H1 (cell line): Measurements from ENCODE around the gene MAP7. TPM values are rescaled to one million over a fixed set of nuclear protein-coding genes. Genes with fewer than 3 reads are reported as not detected.

Experiments
- CTCF ChIA-PET: fragments of 300-600 bp; sonication (Branson Sonifier 250); formaldehyde crosslinking; loops from one replicate; lab custom pipeline; 2021; ENCODE audit not compliant: partially characterized antibody; lab: Charles Lee
- POLR2A ChIA-PET: fragments of 300-600 bp; sonication (Branson Sonifier 250); formaldehyde crosslinking; loops from one replicate; lab custom pipeline; 2021; ENCODE audit warnings: inconsistent platforms; ENCODE audit not compliant: partially characterized antibody; lab: Charles Lee
- DNase-seq, 2 experiments: peaks; one replicate each; pipeline versions ENCODE4 v3.0.0 to v3.0.0-alpha.2; 2010 to 2022; ENCODE audit warnings: low spot score in 2 of 2, low read depth in 1 of 2, mixed read lengths in 1 of 2
- FAIRE-seq: peaks from 2 replicates; lab custom pipeline; 2011; peaks lifted over from hg19 to GRCh38; lab: Jason Lieb, UNC
- H2AFZ ChIP-seq: 2 replicates; pipeline ENCODE4 v1.8.1; 2012; ENCODE audit warnings: low read length, inconsistent platforms
- H2AK5ac ChIP-seq: 2 replicates; pipeline ENCODE4 v1.6.1; 2013; ENCODE audit warnings: low read depth, low read length
- H2BK120ac ChIP-seq: replicated peaks from 2 replicates; pipeline ENCODE3; 2013; ENCODE audit warnings: low read depth, low read length, inconsistent platforms
- H2BK12ac ChIP-seq: 2 replicates; pipeline ENCODE4 v1.6.1; 2013; ENCODE audit warnings: low read depth, low read length
- H2BK15ac ChIP-seq: 2 replicates; pipeline ENCODE4 v1.6.1; 2013; ENCODE audit warnings: low read length
- H2BK20ac ChIP-seq: 2 replicates; pipeline ENCODE4 v1.6.1; 2013; ENCODE audit warnings: low read length
- H2BK5ac ChIP-seq: 2 replicates; pipeline ENCODE4 v1.6.1; 2013; ENCODE audit warnings: low read depth, low read length
- H3K14ac ChIP-seq: 2 replicates; pipeline ENCODE4 v1.6.1; 2013; ENCODE audit warnings: inconsistent platforms; ENCODE audit not compliant: insufficient read length
- H3K18ac ChIP-seq: 2 replicates; pipeline ENCODE4 v1.6.1; 2013; ENCODE audit warnings: low read length; ENCODE audit errors: extremely low read depth
- H3K23ac ChIP-seq: 2 replicates; pipeline ENCODE4 v1.6.1; 2013; ENCODE audit warnings: inconsistent platforms; ENCODE audit not compliant: insufficient read length
- H3K23me2 ChIP-seq: 2 replicates; pipeline ENCODE4 v1.6.1; 2013; ENCODE audit warnings: low read depth, low read length
- H3K27ac ChIP-seq: 2 replicates; pipeline ENCODE4 v1.6.1; 2011; ENCODE audit warnings: low read depth, low read length, inconsistent platforms
- H3K27me3 ChIP-seq, 4 experiments: replicated peaks in 1 of 4; 1 replicate in 1 of 4; 2 replicates in 3 of 4; pipeline versions ENCODE4 v1.6.1 to v1.8.1; 2011 to 2013; ENCODE audit warnings: low read length in 3 of 4, mild to moderate bottlenecking in 3 of 4, inconsistent platforms in 2 of 4, mixed read lengths in 2 of 4, moderate library complexity in 1 of 4; ENCODE audit not compliant: control insufficient read depth in 3 of 4, insufficient read depth in 3 of 4; ENCODE audit errors: extremely low read depth in 1 of 4
- H3K36me3 ChIP-seq, 4 experiments: 2 replicates each; pipeline versions ENCODE4 v1.6.1 to v1.8.1; 2011 to 2013; ENCODE audit warnings: mild to moderate bottlenecking in 4 of 4, low read length in 3 of 4, moderate library complexity in 2 of 4, control low read depth in 1 of 4, inconsistent platforms in 1 of 4; ENCODE audit not compliant: insufficient read depth in 4 of 4, control insufficient read depth in 2 of 4
- H3K4ac ChIP-seq: replicated peaks from 2 replicates; pipeline ENCODE3; 2013; ENCODE audit warnings: low read length, low read depth, mixed read lengths, inconsistent platforms; ENCODE audit not compliant: insufficient read length
- H3K4me1 ChIP-seq, 4 experiments: replicated peaks in 1 of 4; 1 replicate in 1 of 4; 2 replicates in 3 of 4; pipeline versions ENCODE4 v1.6.1 to v1.8.1; 2011 to 2013; ENCODE audit warnings: low read length in 3 of 4, inconsistent platforms in 2 of 4, mixed read lengths in 1 of 4; ENCODE audit not compliant: insufficient read depth in 4 of 4, control insufficient read depth in 3 of 4
- H3K4me2 ChIP-seq, 2 experiments: 2 replicates each; pipeline versions ENCODE4 v1.6.1 to v1.8.1; 2011 to 2013; ENCODE audit warnings: low read depth in 2 of 2, low read length in 2 of 2, control low read depth in 1 of 2, inconsistent platforms in 1 of 2, mild to moderate bottlenecking in 1 of 2; ENCODE audit not compliant: insufficient read depth in 1 of 2
- H3K4me3 ChIP-seq, 4 experiments: fragments of 200-600, 300-600 bp in 1 of 4; sonication (generic), shearing (Covaris generic), sonication (Bioruptor Twin) in 1 of 4; 2 replicates each; pipeline versions ENCODE4 v1.5.1 to v1.8.1; 2011 to 2016; ENCODE audit warnings: low read length in 4 of 4, low read depth in 3 of 4, control low read depth in 2 of 4, inconsistent platforms in 2 of 4, mild to moderate bottlenecking in 2 of 4, mixed read lengths in 1 of 4, moderate library complexity in 1 of 4; ENCODE audit not compliant: insufficient read depth in 2 of 4; ENCODE audit errors: extremely low read depth in 1 of 4
- H3K56ac ChIP-seq: replicated peaks from 2 replicates; pipeline ENCODE3; 2013; ENCODE audit warnings: low read depth, mild to moderate bottlenecking, mixed read lengths, low read length, inconsistent platforms; ENCODE audit not compliant: insufficient read length
- H3K79me1 ChIP-seq: 2 replicates; pipeline ENCODE4 v1.6.1; 2013; ENCODE audit warnings: low read depth, low read length, control low read depth
- H3K79me2 ChIP-seq, 2 experiments: 2 replicates each; pipeline versions ENCODE4 v1.6.1 to v1.8.1; 2012 to 2013; ENCODE audit warnings: low read length in 2 of 2, mild to moderate bottlenecking in 2 of 2, inconsistent platforms in 1 of 2; ENCODE audit not compliant: insufficient read depth in 2 of 2, control insufficient read depth in 1 of 2
- H3K9ac ChIP-seq, 4 experiments: replicated peaks in 1 of 4; 1 replicate in 1 of 4; 2 replicates in 3 of 4; pipeline versions ENCODE4 v1.6.1 to v1.8.1; 2011 to 2013; ENCODE audit warnings: low read depth in 3 of 4, low read length in 3 of 4, control low read depth in 2 of 4, mild to moderate bottlenecking in 2 of 4, moderate library complexity in 2 of 4, inconsistent platforms in 1 of 4; ENCODE audit errors: extremely low read depth in 1 of 4
- H3K9me3 ChIP-seq, 2 experiments: 2 replicates each; pipeline versions ENCODE4 v1.6.1 to v1.8.1; 2012 to 2013; ENCODE audit warnings: mild to moderate bottlenecking in 2 of 2, moderate library complexity in 2 of 2, control low read depth in 1 of 2, inconsistent platforms in 1 of 2, low read depth in 1 of 2, low read length in 1 of 2, mixed read lengths in 1 of 2; ENCODE audit not compliant: insufficient read depth in 2 of 2
- H4K20me1 ChIP-seq, 2 experiments: replicated peaks in 1 of 2; 2 replicates each; pipeline versions ENCODE3 to v1.8.1; 2011 to 2013; ENCODE audit warnings: inconsistent platforms in 2 of 2, low read length in 2 of 2, mild to moderate bottlenecking in 1 of 2; ENCODE audit not compliant: insufficient read depth in 2 of 2, control insufficient read depth in 1 of 2
- H4K5ac ChIP-seq: 2 replicates; pipeline ENCODE4 v1.6.1; 2013; ENCODE audit warnings: low read length, low read depth, mixed read lengths, inconsistent platforms; ENCODE audit not compliant: insufficient read length
- H4K8ac ChIP-seq: 2 replicates; pipeline ENCODE4 v1.8.0; 2013; ENCODE audit warnings: mild to moderate bottlenecking, moderate library complexity, low read length, inconsistent platforms; ENCODE audit not compliant: insufficient read depth; ENCODE audit errors: extremely low read depth
- H4K91ac ChIP-seq: replicated peaks from 2 replicates; pipeline ENCODE3; 2013; ENCODE audit warnings: low read length, mixed read lengths, inconsistent platforms; ENCODE audit not compliant: insufficient read length
- BACH1 ChIP-seq: IDR thresholded peaks from 2 replicates; pipeline ENCODE4 v1.6.1; 2012; ENCODE audit warnings: low read length, improper control_type of control experiment
- BRCA1 ChIP-seq: IDR thresholded peaks from 2 replicates; pipeline ENCODE4 v1.6.1; 2012; ENCODE audit warnings: low read depth, low read length, improper control_type of control experiment
- CREB1 ChIP-seq: IDR thresholded peaks from 2 replicates; pipeline ENCODE4 v1.6.1; 2012; ENCODE audit warnings: inconsistent platforms
- KDM1A ChIP-seq: fragments of 200-600, 300-600 bp; sonication (generic); IDR thresholded peaks from 2 replicates; pipeline ENCODE4 v1.7.1; 2016; ENCODE audit warnings: mild to moderate bottlenecking, low read length, borderline replicate concordance
- NRF1 ChIP-seq: IDR thresholded peaks from 2 replicates; pipeline ENCODE4 v1.6.1; 2011; ENCODE audit warnings: mild to moderate bottlenecking, low read depth, low read length, improper control_type of control experiment
- RBBP5 ChIP-seq: IDR thresholded peaks from 2 replicates; pipeline ENCODE4 v1.7.1; 2012; ENCODE audit warnings: low read depth, mild to moderate bottlenecking, inconsistent platforms, low read length, moderate library complexity, borderline replicate concordance
- RNF2 ChIP-seq: fragments of 200-900, 300-1000 bp; sonication (generic); IDR thresholded peaks from 2 replicates; pipeline ENCODE4 v1.7.1; 2016; ENCODE audit warnings: borderline replicate concordance, low read depth, mild to moderate bottlenecking, antibody characterized with exemption, low read length; ENCODE audit not compliant: poor library complexity, severe bottlenecking; ENCODE audit errors: missing control alignments
- SIX5 ChIP-seq: IDR thresholded peaks from 2 replicates; pipeline ENCODE4 v1.6.1; 2011; ENCODE audit warnings: mild to moderate bottlenecking, low read depth, low read length
- SP4 ChIP-seq: IDR thresholded peaks from 2 replicates; pipeline ENCODE4 v1.6.1; 2012; ENCODE audit warnings: low read length, inconsistent platforms
- TAF7 ChIP-seq: optimal IDR thresholded peaks from 2 replicates; pipeline ENCODE3; 2011; ENCODE audit warnings: low read depth, mild to moderate bottlenecking, inconsistent platforms, low read length, moderate library complexity, borderline replicate concordance
- TBP ChIP-seq: IDR thresholded peaks from 2 replicates; pipeline ENCODE4 v1.6.1; 2011; ENCODE audit warnings: low read depth, low read length, improper control_type of control experiment
- TEAD4 ChIP-seq: IDR thresholded peaks from 2 replicates; pipeline ENCODE4 v1.6.1; 2012; ENCODE audit warnings: low read depth, low read length, inconsistent platforms, mixed read lengths
- ZNF274 ChIP-seq: IDR thresholded peaks from 2 replicates; pipeline ENCODE4 v1.7.0; 2012; ENCODE audit warnings: low read length, borderline replicate concordance; ENCODE audit errors: extremely low read depth
- WGBS, 2 experiments: shearing (Covaris generic) in 1 of 2; methylation state at CpG; one replicate each; pipeline versions ENCODE4 v1.1.6 to v1.1.7; 2013 to 2015; ENCODE audit warnings: low lambda C conversion rate in 2 of 2, mixed read lengths in 2 of 2, inconsistent platforms in 1 of 2, low coverage in 1 of 2, missing lambda C conversion rate in 1 of 2; ENCODE audit not compliant: insufficient replicate concordance in 2 of 2, insufficient coverage in 1 of 2, insufficient read length in 1 of 2; ENCODE audit errors: extremely low coverage in 1 of 2, missing lambda C conversion rate in 1 of 2; 5-methylcytosine and 5-hydroxymethylcytosine counted together
- polyA plus RNA-seq, 7 experiments: library from polyadenylated mRNA; depleted of rRNA in 3 of 7; stranded (reverse) in 5 of 7; unstranded in 2 of 7; fragments of >200 nt in 5 of 7; fragments of 200-250 nt in 2 of 7; gene quantifications; 1 replicate in 5 of 7; 2 replicates in 1 of 7; 4 replicates in 1 of 7; pipeline versions ENCODE4 v1.2.1 to v1.2.3, GENCODE V29; 2011 to 2013; ENCODE audit warnings: missing spikeins in 2 of 7, mixed read lengths in 2 of 7
- total RNA-seq: library from RNA; stranded (reverse); fragmentation: NEBNext Ultra II Directional; extraction: Animal tissue kit (Norgen Biotek cat#: 25700); gene quantifications from 2 replicates; pipeline ENCODE4 v1.2.1, GENCODE V29; 2021
- TF ChIP-seq, protein P1 (sequence below): IDR thresholded peaks from 2 replicates; pipeline ENCODE4 v1.6.1; 2012; ENCODE audit warnings: inconsistent platforms

MAP7 gene
- total and polyA plus RNA-seq, 2 of the 8 experiments (the other 6 are each of a cell fraction or from before 2014, with no cell fraction given): 13.5 to 66.9 TPM

DNA sequence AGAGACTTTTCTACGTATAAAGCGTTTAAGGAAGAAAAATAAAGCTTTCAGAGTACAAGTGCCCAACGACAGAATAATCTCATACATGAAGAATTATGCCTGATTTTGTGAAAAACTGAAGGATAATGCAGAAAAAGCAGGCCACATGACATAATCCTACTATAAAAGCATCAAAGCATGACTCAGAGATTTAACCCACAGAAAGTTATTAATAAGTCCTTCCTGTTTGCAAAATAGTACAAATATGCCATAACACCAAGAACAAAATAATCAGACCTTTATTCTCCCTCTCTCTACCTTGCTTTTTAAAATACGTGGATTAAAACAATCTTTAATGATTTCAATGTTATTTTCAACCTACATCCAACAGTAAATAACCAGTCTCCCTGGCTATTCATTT is 142.0 kb downstream of the MAP7 start:
- DNase-seq: no peak
- no peak overlapping the region for H3K14ac ChIP-seq
- H2AFZ ChIP-seq: no peak overlapping the region
- no peak overlapping the region for H4K8ac ChIP-seq
- 89% methylated on average over 4 of the region's 4 CpGs; no CpG with 5 or more reads in 1 of the 2 experiments for WGBS, 2 experiments
- H3K79me2 ChIP-seq: no peaks in the 10 kb centered on the region
- no peak overlapping the region for H3K4me2 ChIP-seq
- no peaks in the 10 kb centered on the region for H3K23me2 ChIP-seq
- no peak overlapping the region for H2BK5ac ChIP-seq
- no peak overlapping the region for H3K56ac ChIP-seq
- no peak overlapping the region for H3K4me3 ChIP-seq
- ChIA-PET POLR2A (no interaction called here), CTCF (interaction anchor here (0.6 to 1.1 kb wide), 2 partner anchors 21 to 130 kb away, joined by 3 read pairs; no protein-coding TSS in a partner anchor)
- no peak overlapping the region for H2BK20ac ChIP-seq
- no peak overlapping the region for H2AK5ac ChIP-seq
- no peak for FAIRE-seq
- no peak overlapping the region for H3K18ac ChIP-seq
- H3K27me3 ChIP-seq: no peaks in the 10 kb centered on the region
- H2BK12ac ChIP-seq: no peak overlapping the region
- H3K27ac ChIP-seq: no peak overlapping the region
- no peaks in the 10 kb centered on the region for H4K20me1 ChIP-seq
- H3K36me3 ChIP-seq: peaks cover 0 to 5% (median 0%) of the 10 kb centered on the region in 4 experiments; a peak in 3 of 8 replicates
- H3K9ac ChIP-seq: no peak overlapping the region
- no peak overlapping the region for H2BK15ac ChIP-seq
- no peak overlapping the region for H3K23ac ChIP-seq
- H3K4me1 ChIP-seq: peaks cover 0 to 5% (median 1%) of the 10 kb centered on the region in 4 experiments; a peak in 2 of 7 replicates
- no peak overlapping the region for H4K5ac ChIP-seq
- H3K4ac ChIP-seq: no peak overlapping the region
- H3K79me1 ChIP-seq: peaks cover 2% of the 10 kb centered on the region; the same call in 1 of the 2 replicates
- TF ChIP-seq SP4 (no peak), TEAD4 (no peak), TAF7 (no peak), CREB1 (no peak), RNF2 (no peak), ZNF274 (no peak), BACH1 (no peak), TBP (no peak), BRCA1 (no peak), KDM1A (no peak), SIX5 (no peak), NRF1 (no peak), RBBP5 (no peak)
- TF ChIP-seq, protein P1, sequence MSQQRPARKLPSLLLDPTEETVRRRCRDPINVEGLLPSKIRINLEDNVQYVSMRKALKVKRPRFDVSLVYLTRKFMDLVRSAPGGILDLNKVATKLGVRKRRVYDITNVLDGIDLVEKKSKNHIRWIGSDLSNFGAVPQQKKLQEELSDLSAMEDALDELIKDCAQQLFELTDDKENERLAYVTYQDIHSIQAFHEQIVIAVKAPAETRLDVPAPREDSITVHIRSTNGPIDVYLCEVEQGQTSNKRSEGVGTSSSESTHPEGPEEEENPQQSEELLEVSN: no peak
- no peak overlapping the region for H4K91ac ChIP-seq
- no peak overlapping the region for H2BK120ac ChIP-seq
- no peaks in the 10 kb centered on the region for H3K9me3 ChIP-seq
